SK-N-SH treated with all-trans-retinoic acid at 6 μM for 48 hours (cell line): Measurements from ENCODE around the gene SP110.

ENCODE experiments used
- CREB5 ChIP-seq: fragments of 250-450 bp; sonication (Bioruptor Pico); IDR thresholded peaks from 2 replicates; pipeline ENCODE4 v1.5.1; 2020; ENCODE audit warnings: low read depth, mild to moderate bottlenecking, moderate library complexity
- CSRNP3 ChIP-seq: fragments of 250-450 bp; sonication (Bioruptor Pico); IDR thresholded peaks from 2 replicates; pipeline ENCODE4 v1.5.1; 2021; ENCODE audit warnings: mild to moderate bottlenecking, moderate library complexity
- ISL1 ChIP-seq: fragments of 250-450 bp; sonication (Bioruptor Pico); IDR thresholded peaks from 2 replicates; pipeline ENCODE4 v2.1.2; 2022; ENCODE audit warnings: mild to moderate bottlenecking, moderate library complexity
- PATZ1 ChIP-seq: fragments of 250-450 bp; sonication (Bioruptor Pico); IDR thresholded peaks from 2 replicates; pipeline ENCODE4 v1.8.0; 2020; ENCODE audit warnings: mild to moderate bottlenecking, moderate library complexity, borderline replicate concordance
- RARB ChIP-seq: fragments of 250-450 bp; sonication (Bioruptor Pico); IDR thresholded peaks from 2 replicates; pipeline ENCODE4 v1.8.0; 2021; ENCODE audit warnings: mild to moderate bottlenecking, moderate library complexity
- TCF4 ChIP-seq: fragments of 250-450 bp; sonication (Bioruptor Pico); IDR thresholded peaks from 2 replicates; pipeline ENCODE4 v1.8.0; 2021; ENCODE audit warnings: mild to moderate bottlenecking, moderate library complexity, borderline replicate concordance
- TSHZ2 ChIP-seq: fragments of 250-450 bp; sonication (Bioruptor Pico); IDR thresholded peaks from 2 replicates; pipeline ENCODE4 v1.5.0; 2020; ENCODE audit warnings: mild to moderate bottlenecking, moderate library complexity
- ZC3H10 ChIP-seq: fragments of 250-450 bp; sonication (Bioruptor Pico); IDR thresholded peaks from 2 replicates; pipeline ENCODE4 v1.5.1; 2021; ENCODE audit warnings: mild to moderate bottlenecking, moderate library complexity
- ZFP3 ChIP-seq: fragments of 250-450 bp; sonication (Bioruptor Pico); IDR thresholded peaks from 2 replicates; pipeline ENCODE4 v1.5.0; 2020; ENCODE audit warnings: mild to moderate bottlenecking, moderate library complexity
- ZFP30 ChIP-seq: fragments of 450-650 bp; formaldehyde crosslinking; IDR thresholded peaks from 2 replicates; pipeline ENCODE4 v1.5.0; 2022; ENCODE audit warnings: mild to moderate bottlenecking, moderate library complexity
- ZNF565 ChIP-seq: fragments of 450-650 bp; formaldehyde crosslinking; conservative IDR thresholded peaks from 2 replicates; pipeline ENCODE4 v1.5.0; 2020; ENCODE audit warnings: low read depth, mild to moderate bottlenecking, moderate library complexity
- ZNF70 ChIP-seq: fragments of 450-650 bp; formaldehyde crosslinking; IDR thresholded peaks from 2 replicates; pipeline ENCODE4 v1.5.0; 2020; ENCODE audit warnings: mild to moderate bottlenecking, moderate library complexity

- TF ChIP-seq ZNF70 (CRISPR knock-in tag) = no peak
- no peak for TF ChIP-seq TCF4 (CRISPR knock-in tag)
- no peak for TF ChIP-seq ZFP3 (CRISPR knock-in tag)
- no peak for TF ChIP-seq ZC3H10
- no peak for TF ChIP-seq CSRNP3 (CRISPR knock-in tag)
- TF ChIP-seq PATZ1 (CRISPR knock-in tag) = no peak
- no peak for TF ChIP-seq ZFP30
- no peak for TF ChIP-seq ZNF565 (CRISPR knock-in tag)
- TF ChIP-seq CREB5 (CRISPR knock-in tag) = no peak
- TF ChIP-seq TSHZ2 = no peak
- TF ChIP-seq RARB = no peak
- TF ChIP-seq ISL1 (CRISPR knock-in tag) = no peak
Observed at GRCh38 chr2:230160112-230160660, 59.6 kb downstream of the SP110 start.
